Duodenal mucosa (tissue), 2 donors: ENCODE results near the gene GTF3C4.
"Not testable (repeated sequence)": the region's sequence is repeated elsewhere in the genome, so short reads cannot be mapped to it uniquely, and the experiment has no call there.

Source experiments
- H3K27ac ChIP-seq: one replicate; pipeline ENCODE4 v1.7.0; 2013; ENCODE audit warnings: low read depth, low read length
- H3K27me3 ChIP-seq, 2 donors: one replicate each; pipeline ENCODE4 v1.7.0; 2013; ENCODE audit warnings: low read length in 2 of 2, control low read depth in 1 of 2; ENCODE audit not compliant: insufficient read depth in 2 of 2, control insufficient read depth in 1 of 2
- H3K36me3 ChIP-seq, 2 donors: one replicate each; pipeline ENCODE4 v1.7.0; 2013; ENCODE audit warnings: low read length in 2 of 2, control low read depth in 1 of 2; ENCODE audit not compliant: insufficient read depth in 2 of 2, control insufficient read depth in 1 of 2
- H3K4me1 ChIP-seq, 2 donors: one replicate each; pipeline ENCODE4 v1.7.0; 2013; ENCODE audit warnings: low read length in 2 of 2, control low read depth in 1 of 2; ENCODE audit not compliant: insufficient read depth in 2 of 2, control insufficient read depth in 1 of 2
- H3K4me3 ChIP-seq, 2 donors: one replicate each; pipeline ENCODE4 v1.7.0; 2013; ENCODE audit warnings: low read length in 2 of 2, low read depth in 1 of 2
- H3K9ac ChIP-seq, 2 donors: one replicate each; pipeline ENCODE4 v1.7.0; 2013; ENCODE audit warnings: low read length in 2 of 2, low read depth in 1 of 2
- H3K9me3 ChIP-seq, 2 donors: one replicate each; pipeline ENCODE4 v1.7.0; 2013; ENCODE audit warnings: low read length in 2 of 2, control low read depth in 1 of 2; ENCODE audit not compliant: control insufficient read depth in 1 of 2

GTF3C4 gene

DNA sequence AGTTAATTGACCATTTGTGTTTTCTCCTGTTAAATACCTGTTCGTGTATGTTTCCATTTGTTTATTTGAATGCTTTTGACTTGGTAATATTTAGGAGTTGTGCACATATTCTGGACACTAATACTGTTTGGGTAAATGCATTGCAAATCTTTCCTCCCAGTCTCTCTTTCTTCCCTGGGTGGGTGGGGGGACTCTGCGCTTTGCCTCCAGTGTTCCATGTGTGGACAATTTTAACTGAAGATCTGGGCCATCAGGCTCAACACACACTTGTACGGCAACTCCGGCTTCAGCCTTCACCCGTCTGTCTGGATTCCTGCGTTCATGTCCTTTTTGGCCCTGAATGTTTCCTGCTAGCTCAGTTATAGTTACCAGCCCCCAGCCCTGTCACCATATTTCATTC is 40.1 kb downstream of the GTF3C4 start:
- no peaks in the 10 kb centered on the region for H3K27me3 ChIP-seq
- H3K9me3 ChIP-seq = no peaks in the 10 kb centered on the region
- no peaks in the 10 kb centered on the region for H3K36me3 ChIP-seq
- no peak overlapping the region for H3K27ac ChIP-seq
- H3K9ac ChIP-seq = no peak overlapping the region
- H3K4me1 ChIP-seq = no peaks in the 10 kb centered on the region
- no peak overlapping the region for H3K4me3 ChIP-seq

DNA sequence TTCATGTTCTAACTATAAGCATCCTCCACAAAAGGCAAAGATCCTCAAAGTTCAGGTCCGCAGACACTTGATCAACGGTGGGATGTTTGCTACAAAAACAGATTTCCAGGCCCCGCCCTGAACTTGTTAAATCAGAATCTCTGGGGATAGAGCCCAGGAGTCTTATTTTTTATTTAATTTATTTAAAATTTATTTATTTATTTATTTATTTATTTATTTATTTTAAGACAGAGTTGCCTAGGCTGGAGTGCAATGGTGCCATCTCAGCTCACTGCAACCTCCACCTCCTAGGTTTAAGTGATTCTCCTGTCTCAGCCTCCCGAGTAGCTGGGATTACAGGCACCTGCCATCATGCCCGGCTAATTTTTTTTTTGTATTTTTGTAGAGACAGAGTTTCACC is 40.9 kb downstream of the GTF3C4 start:
- not testable (repeated sequence) for H3K9ac ChIP-seq, H3K27ac ChIP-seq, H3K36me3 ChIP-seq, H3K27me3 ChIP-seq, H3K9me3 ChIP-seq, H3K4me1 ChIP-seq, H3K4me3 ChIP-seq

DNA sequence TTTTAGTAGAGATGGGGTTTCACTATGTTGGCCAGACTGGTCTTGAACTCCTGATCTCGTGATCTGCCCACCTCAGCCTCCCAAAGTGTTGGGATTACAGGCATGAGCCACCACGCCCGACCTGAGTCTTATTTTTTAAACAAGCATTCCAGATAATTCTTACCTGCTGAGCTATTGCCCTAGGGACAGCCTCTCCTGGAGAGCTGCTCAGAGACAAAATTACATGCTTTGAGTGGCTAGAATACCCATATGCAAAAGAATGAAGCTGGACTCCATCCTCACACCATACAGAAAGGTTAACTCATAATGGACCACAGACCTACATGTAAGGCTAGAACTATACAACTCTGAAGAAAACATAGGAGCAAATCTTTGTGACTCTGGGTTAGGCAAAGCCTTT is 41.6 kb downstream of the GTF3C4 start:
- Histone ChIP-seq H3K4me1 (no peaks in the 10 kb centered on the region), H3K4me3 (no peak overlapping the region), H3K27me3 (peaks cover 0 to 3% of the 10 kb centered on the region in 2 donors), H3K9ac (no peak overlapping the region), H3K9me3 (no peaks in the 10 kb centered on the region), H3K27ac (no peak overlapping the region), H3K36me3 (no peaks in the 10 kb centered on the region)

DNA sequence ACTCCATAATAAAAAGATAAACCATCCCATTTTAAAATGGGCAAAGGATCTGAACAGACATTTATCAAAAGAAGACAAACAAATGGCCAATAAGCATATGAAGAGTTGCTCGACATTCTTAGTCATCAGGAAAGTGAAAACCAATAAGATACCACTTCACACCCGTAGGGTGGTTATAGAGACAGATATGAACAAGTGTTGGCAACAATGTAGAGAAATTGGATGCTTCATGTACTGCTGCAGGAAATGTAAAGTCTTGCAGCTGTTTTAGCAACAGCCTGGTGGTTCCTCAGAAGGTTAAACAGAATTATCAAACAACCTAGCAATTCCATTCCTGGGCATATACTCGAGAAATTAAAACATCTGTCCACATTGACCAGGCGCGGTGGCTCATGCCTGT is 42.5 kb downstream of the GTF3C4 start:
- no peak overlapping the region for H3K27ac ChIP-seq
- no peak overlapping the region for H3K4me3 ChIP-seq
- H3K9ac ChIP-seq = no peak overlapping the region
- no peaks in the 10 kb centered on the region for H3K4me1 ChIP-seq
- peaks cover 0 to 3% of the 10 kb centered on the region in 2 donors for H3K27me3 ChIP-seq
- no peaks in the 10 kb centered on the region for H3K36me3 ChIP-seq
- no peaks in the 10 kb centered on the region for H3K9me3 ChIP-seq

DNA sequence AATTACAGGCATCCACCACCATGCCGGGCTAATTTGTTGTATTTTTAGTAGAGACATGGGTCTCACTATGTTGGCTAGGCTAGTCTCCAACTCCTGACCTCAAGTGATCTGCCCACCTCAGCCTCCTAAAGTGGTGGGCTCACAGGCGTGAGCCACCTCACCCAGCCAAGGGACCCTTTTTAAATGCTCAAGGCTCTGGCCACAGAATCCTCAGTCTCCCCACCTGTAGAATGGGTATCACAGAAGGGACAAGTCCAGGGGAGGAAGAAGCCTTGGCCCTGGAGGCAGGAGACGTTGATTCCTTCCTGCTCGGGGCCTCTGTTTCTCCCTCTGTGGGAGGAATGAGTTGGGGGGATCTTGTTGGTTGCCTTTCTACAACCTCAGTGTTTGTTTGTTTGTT is 45.7 kb downstream of the GTF3C4 start:
- peaks cover 0 to 3% of the 10 kb centered on the region in 2 donors for H3K27me3 ChIP-seq
- no peaks in the 10 kb centered on the region for H3K36me3 ChIP-seq
- H3K4me3 ChIP-seq = no peak overlapping the region
- H3K27ac ChIP-seq = no peak overlapping the region
- H3K9ac ChIP-seq = no peak overlapping the region
- no peaks in the 10 kb centered on the region for H3K4me1 ChIP-seq
- no peaks in the 10 kb centered on the region for H3K9me3 ChIP-seq

DNA sequence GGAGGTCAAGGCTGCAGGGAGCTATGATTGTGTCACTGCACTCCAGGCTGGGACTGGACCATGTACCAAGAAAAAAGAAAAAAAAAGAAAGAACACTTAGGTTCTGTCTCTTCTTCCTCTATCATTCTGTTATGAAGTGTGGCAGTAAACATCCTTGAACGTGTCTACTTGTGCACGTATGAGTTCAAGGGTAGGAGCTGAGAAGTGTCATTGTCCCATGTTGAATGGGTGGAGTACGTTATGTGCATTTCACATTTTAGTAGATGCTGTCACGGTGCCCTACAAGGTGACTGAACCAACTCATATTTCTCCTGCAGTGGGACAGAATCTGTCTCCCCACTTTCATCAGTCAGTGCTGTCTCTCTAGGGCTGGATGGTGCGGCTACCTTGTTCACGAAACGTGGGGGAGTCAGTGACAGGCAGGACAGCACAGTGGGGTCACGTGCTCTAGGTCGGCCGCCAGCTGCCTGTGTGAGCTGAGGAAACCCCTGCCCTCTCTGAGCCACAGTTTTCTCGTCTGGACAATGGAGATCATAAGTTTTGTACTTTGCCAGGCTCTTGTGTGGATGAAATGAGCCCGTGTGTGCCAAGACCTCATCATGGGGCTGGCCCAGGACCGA is 47.2 kb downstream of the GTF3C4 start:
- no peaks in the 10 kb centered on the region for H3K36me3 ChIP-seq
- no peak overlapping the region for H3K27ac ChIP-seq
- no peak overlapping the region for H3K9ac ChIP-seq
- H3K4me1 ChIP-seq = no peaks in the 10 kb centered on the region
- no peaks in the 10 kb centered on the region for H3K9me3 ChIP-seq
- H3K4me3 ChIP-seq = no peak overlapping the region
- peaks cover 0 to 3% of the 10 kb centered on the region in 2 donors for H3K27me3 ChIP-seq

DNA sequence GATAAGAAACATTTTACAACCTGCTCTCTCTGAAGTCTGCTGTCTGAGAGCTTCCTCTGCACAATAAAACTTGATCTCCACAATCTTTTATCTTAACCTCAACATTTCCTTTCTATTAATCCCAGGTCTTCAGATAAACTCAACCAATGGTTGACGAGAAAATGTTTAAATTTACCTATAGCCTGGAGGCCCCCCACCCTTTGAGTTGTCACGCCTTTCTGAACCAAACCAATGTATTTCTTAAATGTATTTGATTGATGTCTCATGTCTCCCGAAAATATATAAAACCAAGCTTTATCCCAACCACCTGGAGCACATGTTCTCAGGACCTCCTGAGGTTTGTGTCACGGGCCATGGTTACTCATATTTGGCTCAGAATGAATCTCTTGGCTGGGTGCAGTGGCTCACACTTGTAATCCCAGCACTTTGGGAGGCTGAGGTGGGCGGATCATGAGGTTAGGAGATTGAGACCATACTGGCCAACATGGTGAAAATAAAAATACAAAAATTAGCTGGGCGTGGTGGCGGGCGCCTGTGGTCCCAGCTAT is 48.2 kb downstream of the GTF3C4 start:
- H3K36me3 ChIP-seq, H3K27ac ChIP-seq: not testable (repeated sequence)

DNA sequence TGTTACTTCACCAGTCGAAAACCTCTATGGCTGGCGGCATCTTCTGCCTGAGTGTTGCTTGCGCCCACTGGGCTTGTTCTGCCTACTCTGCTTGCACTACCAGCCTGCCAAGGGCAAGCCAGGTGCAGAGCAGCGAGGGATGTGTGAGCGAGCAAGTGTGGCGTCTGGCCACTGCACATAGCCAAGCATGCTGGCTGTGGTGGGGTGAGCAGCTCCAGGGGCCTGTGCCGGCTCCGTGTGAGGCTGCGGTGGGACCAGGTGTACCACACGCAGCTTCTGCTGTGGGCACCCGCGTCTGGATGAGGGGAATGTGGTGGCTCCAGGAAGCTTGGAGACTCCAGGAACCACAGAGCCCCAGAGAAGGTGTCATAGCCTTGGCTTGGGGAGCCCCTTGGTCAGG is 51.4 kb downstream of the GTF3C4 start:
- Histone ChIP-seq H3K27ac (no peak overlapping the region), H3K4me3 (no peak overlapping the region), H3K36me3 (no peaks in the 10 kb centered on the region), H3K9ac (no peak overlapping the region), H3K4me1 (no peaks in the 10 kb centered on the region), H3K9me3 (no peaks in the 10 kb centered on the region), H3K27me3 (no peaks in the 10 kb centered on the region)

More for the DNA sequence above, 48.2 kb downstream of the GTF3C4 start:
- H3K9me3 ChIP-seq, H3K27me3 ChIP-seq, H3K4me3 ChIP-seq, H3K4me1 ChIP-seq, H3K9ac ChIP-seq: not testable (repeated sequence)

DNA sequence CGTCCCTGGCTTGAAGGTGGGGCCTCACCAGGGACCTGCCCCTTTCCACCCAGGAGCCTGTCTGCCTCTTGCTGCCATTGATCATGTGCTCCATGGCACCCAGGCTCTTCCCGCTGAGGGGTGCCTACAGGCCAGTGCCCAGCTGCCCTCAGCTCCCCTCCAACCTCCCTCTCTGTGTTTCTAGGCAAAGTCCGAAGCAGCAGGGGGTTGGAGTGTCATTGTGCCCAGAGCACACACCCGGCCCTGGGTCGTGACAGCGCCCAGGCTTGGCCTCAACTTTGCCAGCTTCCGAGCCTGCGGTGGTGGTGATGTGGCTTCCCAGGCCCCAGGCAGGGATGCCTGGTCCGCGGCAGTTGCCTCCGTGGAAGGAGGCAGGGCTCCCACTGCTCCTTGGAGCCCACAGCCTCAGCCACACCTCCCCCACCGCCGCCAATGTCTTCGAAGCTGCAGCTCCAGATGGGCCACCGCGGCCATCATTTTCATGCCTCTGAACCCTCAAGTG is 52.4 kb downstream of the GTF3C4 start:
- Histone ChIP-seq H3K9me3 (no peaks in the 10 kb centered on the region), H3K9ac (no peak overlapping the region), H3K4me1 (no peaks in the 10 kb centered on the region), H3K4me3 (no peak overlapping the region), H3K36me3 (no peaks in the 10 kb centered on the region), H3K27ac (no peak overlapping the region), H3K27me3 (no peaks in the 10 kb centered on the region)

DNA sequence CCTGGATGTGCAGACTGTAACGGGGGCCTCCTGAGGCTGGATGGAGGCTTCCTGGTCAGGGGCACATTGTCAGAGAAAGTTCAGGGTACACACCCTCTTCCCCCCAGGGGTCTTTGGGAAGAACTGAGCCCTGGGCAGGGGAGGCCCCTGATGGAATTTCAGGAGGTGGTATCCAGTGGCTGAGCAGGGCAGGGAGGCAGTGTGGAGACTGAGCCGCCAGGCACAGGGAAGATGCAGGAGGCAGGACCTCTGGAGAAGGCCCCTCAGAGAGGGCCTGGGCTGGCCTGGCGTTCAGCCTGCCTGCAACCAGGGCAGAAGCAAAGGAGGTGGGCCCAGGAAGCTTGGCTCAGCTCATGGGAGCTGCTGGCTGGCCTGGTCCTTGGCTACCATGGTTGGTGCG is 53.5 kb downstream of the GTF3C4 start:
- H3K4me3 ChIP-seq = no peak overlapping the region
- H3K27me3 ChIP-seq = no peaks in the 10 kb centered on the region
- no peak overlapping the region for H3K9ac ChIP-seq
- H3K4me1 ChIP-seq = no peaks in the 10 kb centered on the region
- H3K36me3 ChIP-seq = no peaks in the 10 kb centered on the region
- H3K27ac ChIP-seq = no peak overlapping the region
- no peaks in the 10 kb centered on the region for H3K9me3 ChIP-seq
